ENCODE measurements around the gene MUC5AC.

The MUC5AC gene

GRCh38 chr11:1177771-1178090 is 20.0 kb downstream of the MUC5AC start:
- Histone ChIP-seq H3K9ac (ENCODE audit: low read depth, low read length) (no peak overlapping the region), H3K9me3 (ENCODE audit: insufficient read depth, low read length, severe bottlenecking) (no peaks in the 10 kb centered on the region), H3K4me2 (ENCODE audit: insufficient read depth, low read length) (no peak overlapping the region), H3K79me2 (ENCODE audit: insufficient read depth, low read length) (no peaks in the 10 kb centered on the region), H3K4me1 (ENCODE audit: insufficient read depth, low read length) (no peaks in the 10 kb centered on the region), H3K27ac (ENCODE audit: low read length) (no peak overlapping the region), H2AFZ (ENCODE audit: low read depth, low read length) (no peak overlapping the region), H3K27me3 (ENCODE audit: insufficient read depth, low read length, poor library complexity) (no peaks in the 10 kb centered on the region), H4K20me1 (ENCODE audit: insufficient read depth, low read length) (0 out of 2 replicates have a peak, but pooled peaks cover 3% of the 10 kb centered on the region), H3K4me3 (ENCODE audit: low read depth in 1 of 2, low read length in 2 of 2) (no peak overlapping the region), H3K36me3 (ENCODE audit: insufficient read depth, low read length) (no peaks in the 10 kb centered on the region)
- no peak for ATAC-seq (ENCODE audit: insufficient read depth, low read depth)
- TF ChIP-seq CTCF (IDR thresholded peaks at IDR 0.05; ENCODE audit: borderline replicate concordance, extremely low read depth, low read length, poor library complexity, severe bottlenecking), result no peak
- no peak for TF ChIP-seq EZH2 (IDR thresholded peaks at IDR 0.05; ENCODE audit: borderline replicate concordance, low read depth, low read length, severe bottlenecking)
- DNase-seq, result no peak

- H3K27me3 ChIP-seq (ENCODE audit: insufficient read depth, low read length, poor library complexity), result no peaks in the 10 kb centered on the region
- no peak for DNase-seq
- TF ChIP-seq CTCF (IDR thresholded peaks at IDR 0.05; ENCODE audit: borderline replicate concordance, extremely low read depth, low read length, poor library complexity, severe bottlenecking) (no peak), EZH2 (IDR thresholded peaks at IDR 0.05; ENCODE audit: borderline replicate concordance, low read depth, low read length, severe bottlenecking) (no peak)
- H3K9me3 ChIP-seq (ENCODE audit: insufficient read depth, low read length, severe bottlenecking), result no peaks in the 10 kb centered on the region
- no peak overlapping the region for H2AFZ ChIP-seq (ENCODE audit: low read depth, low read length)
- H3K36me3 ChIP-seq (ENCODE audit: insufficient read depth, low read length), result no peaks in the 10 kb centered on the region
- ATAC-seq (ENCODE audit: insufficient read depth, low read depth), result no peak
- no peaks in the 10 kb centered on the region for H3K4me1 ChIP-seq (ENCODE audit: insufficient read depth, low read length)
- H3K4me3 ChIP-seq (ENCODE audit: low read depth in 1 of 2, low read length in 2 of 2), result no peak overlapping the region
- H3K4me2 ChIP-seq (ENCODE audit: insufficient read depth, low read length), result no peak overlapping the region
- no peak overlapping the region for H3K27ac ChIP-seq (ENCODE audit: low read length)
- no peaks in the 10 kb centered on the region for H3K79me2 ChIP-seq (ENCODE audit: insufficient read depth, low read length)
- H3K9ac ChIP-seq (ENCODE audit: low read depth, low read length), result no peak overlapping the region
- H4K20me1 ChIP-seq (ENCODE audit: insufficient read depth, low read length), result 0 out of 2 replicates have a peak, but pooled peaks cover 3% of the 10 kb centered on the region
Observed at GRCh38 chr11:1178201-1178885, 20.6 kb downstream of the MUC5AC start.

DNA sequence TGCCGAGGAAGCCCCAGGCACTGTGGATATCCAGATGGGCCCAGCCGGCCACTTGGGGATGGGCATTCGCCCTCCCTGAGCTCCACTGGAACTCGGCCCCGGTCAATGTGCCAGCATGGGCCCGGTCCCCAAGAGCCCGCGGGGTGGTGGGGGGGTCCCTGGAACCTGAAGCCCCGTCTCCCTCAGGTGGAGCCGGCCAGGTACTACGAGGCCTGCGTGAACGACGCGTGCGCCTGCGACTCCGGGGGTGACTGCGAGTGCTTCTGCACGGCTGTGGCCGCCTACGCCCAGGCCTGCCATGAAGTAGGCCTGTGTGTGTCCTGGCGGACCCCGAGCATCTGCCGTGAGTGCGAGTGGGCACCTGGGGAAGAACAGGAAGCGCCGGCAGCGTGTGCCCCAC is 21.2 kb downstream of the MUC5AC start:
- no peaks in the 10 kb centered on the region for H3K9me3 ChIP-seq (ENCODE audit: insufficient read depth, low read length, severe bottlenecking)
- H3K36me3 ChIP-seq (ENCODE audit: insufficient read depth, low read length), result no peaks in the 10 kb centered on the region
- no peak overlapping the region for H2AFZ ChIP-seq (ENCODE audit: low read depth, low read length)
- no peak overlapping the region for H3K27ac ChIP-seq (ENCODE audit: low read length)
- 0 out of 2 replicates have a peak, but pooled peaks cover 3% of the 10 kb centered on the region for H4K20me1 ChIP-seq (ENCODE audit: insufficient read depth, low read length)
- no peaks in the 10 kb centered on the region for H3K4me1 ChIP-seq (ENCODE audit: insufficient read depth, low read length)
- no peak overlapping the region for H3K4me3 ChIP-seq (ENCODE audit: low read depth in 1 of 2, low read length in 2 of 2)
- H3K4me2 ChIP-seq (ENCODE audit: insufficient read depth, low read length), result no peak overlapping the region
- H3K79me2 ChIP-seq (ENCODE audit: insufficient read depth, low read length), result no peaks in the 10 kb centered on the region
- H3K27me3 ChIP-seq (ENCODE audit: insufficient read depth, low read length, poor library complexity), result no peaks in the 10 kb centered on the region
- DNase-seq (no peak), ATAC-seq (ENCODE audit: insufficient read depth, low read depth) (no peak)
- H3K9ac ChIP-seq (ENCODE audit: low read depth, low read length), result no peak overlapping the region
- TF ChIP-seq EZH2 (IDR thresholded peaks at IDR 0.05; ENCODE audit: borderline replicate concordance, low read depth, low read length, severe bottlenecking) (no peak), CTCF (IDR thresholded peaks at IDR 0.05; ENCODE audit: borderline replicate concordance, extremely low read depth, low read length, poor library complexity, severe bottlenecking) (no peak)

Data from DND-41 (cell line).